ENCODE results near the gene NR3C2.
"Not testable (repeated sequence)": the region's sequence is repeated elsewhere in the genome, so short reads cannot be mapped to it uniquely, and the experiment has no call there.

NR3C2 gene

GRCh38 chr4:148152868-148153625, 289.2 kb downstream of the NR3C2 start:
- DNase-seq = no peak

- no peak for DNase-seq
Measured at GRCh38 chr4:148151806-148152205, 290.4 kb downstream of the NR3C2 start.

DNA sequence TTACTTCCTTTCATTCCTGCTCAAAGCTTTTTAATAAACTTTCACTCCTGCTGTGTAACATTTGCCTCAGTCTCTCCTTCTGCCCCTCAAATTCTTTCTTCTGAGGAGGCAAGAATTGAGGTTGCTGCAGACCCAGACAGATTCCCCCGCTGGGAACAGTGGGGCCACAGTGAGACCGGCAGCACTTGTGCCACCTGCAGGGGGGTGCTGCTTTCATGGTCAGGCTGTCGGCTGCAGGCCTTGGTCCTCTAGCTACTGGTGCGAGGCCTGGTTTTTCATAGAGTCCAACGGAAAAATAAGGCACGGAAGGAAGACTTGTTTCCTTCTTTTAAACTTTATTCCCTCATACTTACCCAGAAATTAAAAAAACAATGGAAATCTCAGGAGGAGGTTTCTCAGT, 296.7 kb downstream of the NR3C2 start:
- DNase-seq = no peak

DNA sequence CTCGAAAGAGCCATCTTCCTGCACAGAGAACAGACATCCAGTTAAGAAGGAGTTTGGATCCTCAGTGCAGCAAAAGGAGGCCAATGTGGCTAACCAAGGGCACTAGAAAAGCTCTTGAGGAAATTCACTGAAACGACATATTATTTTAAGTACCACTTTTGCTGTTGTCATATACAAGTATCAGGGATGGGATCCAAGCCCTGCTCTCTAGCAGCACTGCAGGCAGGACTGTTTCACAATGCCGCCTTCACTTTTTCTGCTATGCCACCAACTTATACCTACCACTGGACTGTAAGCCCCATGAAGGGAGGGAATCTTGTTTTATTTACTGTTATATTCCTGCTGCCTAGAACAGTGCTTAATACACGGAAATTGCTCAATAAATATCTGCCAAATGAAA, 299.0 kb downstream of the NR3C2 start:
- no peak for DNase-seq

GRCh38 chr4:148141501-148141900, 300.7 kb downstream of the NR3C2 start:
- DNase-seq = no peak

DNA sequence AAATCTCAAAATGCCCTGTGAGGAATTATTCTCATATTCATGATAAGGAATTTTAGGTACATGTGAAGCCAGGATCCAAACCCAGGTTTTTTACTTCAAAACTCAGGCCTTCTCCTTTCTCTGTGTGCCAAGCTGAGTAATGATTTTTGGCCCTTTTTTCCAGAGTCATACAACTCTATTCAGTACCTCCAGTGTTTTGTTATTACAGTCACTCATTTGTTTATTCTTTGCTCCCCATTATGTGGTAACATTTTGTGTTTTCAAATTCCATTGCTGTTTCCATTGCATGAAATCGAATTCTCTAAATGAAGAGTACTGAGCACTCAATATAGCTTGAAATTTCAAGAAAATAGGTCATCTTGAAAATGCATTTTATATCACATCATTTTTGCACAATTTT, 315.4 kb downstream of the NR3C2 start:
- no peak for DNase-seq

GRCh38 chr4:148124512-148124911, 317.7 kb downstream of the NR3C2 start:
- DNase-seq = no peak

DNA sequence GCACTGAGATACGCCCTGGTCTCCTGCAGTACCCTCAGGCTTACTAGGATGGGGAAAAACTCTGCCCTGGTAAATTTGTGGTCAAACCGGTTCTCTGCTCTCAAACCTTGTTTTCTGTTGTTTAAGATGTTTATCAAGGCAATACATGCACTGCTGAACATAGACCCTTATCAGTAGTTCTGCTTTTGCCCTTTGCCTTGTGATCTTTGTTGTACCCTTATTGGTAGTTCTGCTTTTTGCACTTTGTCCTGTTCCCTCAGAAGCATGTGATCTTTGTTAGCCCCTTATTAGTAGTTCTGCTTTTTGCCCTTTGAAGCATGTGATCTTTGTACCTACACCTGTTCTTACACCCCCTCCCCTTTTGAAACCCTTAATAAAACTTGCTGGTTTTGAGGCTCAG, 319.1 kb downstream of the NR3C2 start:
- not testable (repeated sequence) for DNase-seq

- DNase-seq = no peak
Measured at GRCh38 chr4:148120216-148120615, 322.0 kb downstream of the NR3C2 start.

GRCh38 chr4:148118633-148119032, 323.6 kb downstream of the NR3C2 start:
- no peak for DNase-seq

DNA sequence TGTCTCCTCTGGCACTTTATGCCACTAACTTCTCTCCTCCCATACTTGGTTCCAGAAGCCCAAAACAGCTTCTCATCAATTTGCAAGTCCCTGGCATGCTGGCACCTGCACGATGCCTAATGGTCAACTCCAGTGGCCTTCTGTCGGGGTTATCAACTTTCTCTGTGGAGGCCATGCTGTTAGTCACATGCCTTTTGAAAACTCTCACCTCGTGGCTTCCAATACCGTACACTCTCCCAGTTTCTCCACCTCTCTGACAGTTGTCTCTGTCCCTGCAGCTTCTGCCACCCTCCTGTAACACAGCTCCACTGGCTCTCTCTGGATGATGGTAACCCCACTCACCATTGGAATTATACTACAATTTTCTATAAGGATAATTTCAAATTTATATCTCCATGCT, 324.0 kb downstream of the NR3C2 start:
- no peak for DNase-seq

GRCh38 chr4:148116969-148117368, 325.2 kb downstream of the NR3C2 start:
- no peak for DNase-seq

DNA sequence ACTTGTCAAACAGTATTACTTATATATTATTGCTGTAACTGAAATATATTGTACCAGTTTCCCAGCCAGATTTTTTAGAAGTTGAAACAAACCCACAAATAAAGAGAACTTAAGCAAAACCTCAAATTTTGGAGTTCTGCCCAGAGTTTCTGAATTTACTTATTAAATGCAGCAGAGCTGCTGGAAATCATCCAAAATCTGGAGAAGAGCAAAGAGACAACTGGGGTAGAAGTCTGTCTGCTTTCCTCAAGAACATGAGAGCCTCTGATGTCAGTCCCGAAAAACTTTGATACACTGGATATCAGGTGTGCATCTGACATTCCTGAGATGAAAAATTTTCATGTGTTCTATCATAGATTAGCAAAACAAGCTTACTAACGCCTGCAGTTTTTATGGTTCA, 325.9 kb downstream of the NR3C2 start:
- no peak for DNase-seq

- DNase-seq = no peak
Measured at GRCh38 chr4:148114436-148114835, 327.8 kb downstream of the NR3C2 start.

DNA sequence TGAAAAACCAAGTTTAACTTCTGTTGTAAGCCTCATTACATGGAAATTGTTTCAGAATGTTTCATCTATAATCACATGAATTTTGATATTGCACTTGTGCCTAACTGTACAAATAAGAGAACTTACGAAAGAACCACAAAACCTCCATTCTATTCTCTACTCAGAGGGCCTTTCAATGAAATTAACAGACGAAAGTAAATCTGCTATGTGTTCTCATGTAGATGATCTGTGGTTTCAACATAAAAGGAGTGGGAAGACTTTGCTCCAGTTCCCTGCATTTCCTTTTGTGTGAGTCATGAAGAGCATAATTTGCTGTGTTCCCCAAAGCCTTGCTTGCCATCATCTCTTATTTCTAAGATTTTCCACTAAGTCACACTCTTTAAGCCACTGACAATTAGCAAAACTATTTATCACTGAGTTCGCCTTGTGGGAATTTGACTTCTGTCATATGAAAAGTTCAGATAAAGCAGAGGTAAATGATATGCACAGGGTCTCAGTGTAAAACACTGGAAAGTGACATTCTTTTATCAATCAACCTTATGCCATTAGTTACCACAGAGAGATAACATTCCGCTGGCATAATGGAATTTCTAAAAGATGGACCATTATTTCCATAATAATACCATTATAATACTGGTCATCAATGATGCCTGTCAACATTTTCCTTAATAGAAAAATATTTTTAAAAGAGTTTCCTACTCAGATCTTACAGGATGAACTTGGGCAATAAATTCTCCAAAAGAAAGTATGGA, 329.8 kb downstream of the NR3C2 start:
- no peak for DNase-seq

GRCh38 chr4:148110169-148110568, 332.0 kb downstream of the NR3C2 start:
- no peak for DNase-seq

DNA sequence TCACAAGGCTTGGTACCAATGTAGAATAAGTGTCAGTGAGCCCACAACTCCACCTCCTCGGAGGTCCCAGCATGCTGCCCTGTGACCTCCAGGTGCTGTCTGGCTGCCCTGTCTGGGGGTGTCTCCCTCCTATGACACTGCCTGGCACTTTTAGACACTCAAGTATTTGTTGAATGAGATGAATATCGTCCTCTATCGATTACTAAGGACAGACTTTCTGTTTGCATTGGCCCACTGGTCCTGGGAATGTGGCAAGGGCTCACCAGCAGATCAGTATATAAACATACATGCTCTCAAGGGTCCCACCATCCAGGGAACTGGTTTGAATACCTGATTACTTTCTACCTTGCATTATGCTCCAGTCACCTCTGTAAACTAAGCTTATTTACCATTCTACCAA, 333.0 kb downstream of the NR3C2 start:
- no peak for DNase-seq

DNA sequence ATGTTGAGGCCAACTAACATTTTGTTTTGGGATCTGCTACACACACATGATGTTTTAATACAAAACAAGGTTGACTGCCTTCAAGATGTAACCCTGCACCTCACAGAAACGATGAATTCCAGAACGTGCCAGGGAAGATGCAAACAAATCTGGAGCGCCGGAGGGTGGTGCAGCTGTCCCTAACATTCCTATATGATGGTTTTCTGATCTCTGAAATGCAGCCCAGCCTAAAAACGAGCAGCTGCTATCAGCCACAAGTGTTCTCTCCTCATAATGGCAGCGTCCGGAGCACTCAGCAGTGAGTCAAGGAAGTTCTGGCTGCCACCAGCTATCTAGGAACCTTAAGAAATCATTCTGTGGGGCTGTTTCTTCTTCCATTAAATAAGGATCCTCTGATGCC, 333.4 kb downstream of the NR3C2 start:
- no peak for DNase-seq

DNA sequence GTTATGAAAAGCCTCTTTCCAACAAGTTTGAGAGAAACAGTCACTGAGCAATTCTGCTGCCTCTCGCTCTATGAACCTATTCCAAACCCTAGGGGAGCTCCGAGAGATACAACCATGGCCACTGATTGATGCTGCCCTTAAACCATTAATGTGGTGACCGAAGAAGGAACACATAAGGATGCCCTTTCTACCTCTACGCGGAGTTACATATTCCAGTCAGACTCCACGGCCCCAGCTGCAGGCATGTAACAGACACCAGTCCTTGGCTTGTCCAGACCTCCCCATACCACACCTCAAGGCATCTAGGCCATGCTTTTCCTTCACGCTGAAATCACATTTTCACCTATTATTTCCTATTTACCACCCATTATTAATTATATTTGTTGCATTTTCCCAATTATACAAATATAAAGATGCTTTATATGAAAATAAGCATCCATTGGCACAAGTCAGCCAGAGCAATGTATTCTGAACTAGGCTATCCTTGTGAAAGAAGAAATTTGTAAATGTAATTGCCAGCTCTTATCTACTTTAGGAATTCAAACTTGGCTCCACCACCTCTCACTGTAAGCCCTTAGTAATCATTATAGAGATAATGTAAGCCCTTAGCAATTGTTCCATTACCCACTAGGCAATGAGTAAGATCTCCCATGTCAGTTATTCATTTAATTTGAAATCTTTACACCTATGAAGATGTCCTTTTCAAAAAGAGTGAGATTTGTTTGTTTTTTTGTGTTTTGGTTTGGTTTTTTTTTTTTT, 338.4 kb downstream of the NR3C2 start:
- DNase-seq = no peak

- DNase-seq = no peak
Measured at GRCh38 chr4:148101790-148102189, 340.4 kb downstream of the NR3C2 start.

- DNase-seq = no peak
Measured at GRCh38 chr4:148101235-148101634, 341.0 kb downstream of the NR3C2 start.

DNA sequence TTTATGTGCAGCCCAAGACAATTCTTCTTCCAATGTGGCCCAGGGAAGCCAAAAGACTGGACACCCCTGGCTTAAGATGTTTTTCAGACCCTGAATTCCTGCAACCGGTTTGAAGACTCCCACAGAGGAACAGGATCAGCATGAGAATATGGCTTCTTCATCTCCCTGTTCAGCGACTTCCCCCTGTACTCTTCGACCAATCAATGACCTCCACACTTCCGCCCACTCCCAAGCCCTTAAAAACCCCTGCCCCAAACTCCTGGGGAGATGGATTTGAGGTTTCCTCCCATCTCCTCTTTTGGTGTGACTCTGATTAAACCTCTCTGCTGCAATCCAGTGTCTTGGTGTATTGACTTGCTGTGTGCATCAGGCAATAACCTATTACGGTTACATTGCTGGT, 344.4 kb downstream of the NR3C2 start:
- DNase-seq = no peak

- DNase-seq = no peak
Measured at GRCh38 chr4:148095346-148095923, 346.8 kb downstream of the NR3C2 start.
